Measurements from ENCODE around the gene CKS2. TPM values are rescaled to one million over a fixed set of nuclear protein-coding genes. Genes with fewer than 3 reads are reported as not detected.

The CKS2 gene
- total RNA-seq, 2 donors from 2014 or later, result 2.3 to 4.7 TPM

GRCh38 chr9:89363311-89363670, 52.3 kb downstream of the CKS2 start:
- ATAC-seq (ENCODE audit: insufficient number of reproducible peaks, low FRiP score, low read depth) (no peak), DNase-seq (ENCODE audit: low spot score) (no peak)
- no peak overlapping the region for H3K4me3 ChIP-seq
- no peak overlapping the region for H3K27ac ChIP-seq
- no peaks in the 10 kb centered on the region for H3K27me3 ChIP-seq (replicated peaks; ENCODE audit: insufficient read depth)
- TF ChIP-seq CTCF (IDR thresholded peaks at IDR 0.05), result no peak
- H3K36me3 ChIP-seq, result peaks cover 32% of the 10 kb centered on the region
- H3K9me3 ChIP-seq, result no peaks in the 10 kb centered on the region
- H3K4me1 ChIP-seq (ENCODE audit: control insufficient read depth in 1 of 2, low read depth in 2 of 2), result no peaks in the 10 kb centered on the region

- no peaks in the 10 kb centered on the region for H3K27me3 ChIP-seq (replicated peaks; ENCODE audit: insufficient read depth)
- no peak for DNase-seq (ENCODE audit: low spot score)
Measured at GRCh38 chr9:89363921-89364665, 53.1 kb downstream of the CKS2 start.

GRCh38 chr9:89364666-89365531, 53.9 kb downstream of the CKS2 start:
- ATAC-seq (ENCODE audit: insufficient number of reproducible peaks, low FRiP score, low read depth) (no peak), DNase-seq (ENCODE audit: low spot score) (no peak)
- Histone ChIP-seq H3K27ac (no peak overlapping the region), H3K4me1 (ENCODE audit: control insufficient read depth in 1 of 2, low read depth in 2 of 2) (no peaks in the 10 kb centered on the region), H3K36me3 (peaks cover 24% of the 10 kb centered on the region), H3K27me3 (replicated peaks; ENCODE audit: insufficient read depth) (no peaks in the 10 kb centered on the region), H3K9me3 (no peaks in the 10 kb centered on the region), H3K4me3 (no peak overlapping the region)
- no peak for TF ChIP-seq CTCF (IDR thresholded peaks at IDR 0.05)

More at GRCh38 chr9:89363921-89364665, 53.1 kb downstream of the CKS2 start:
- Histone ChIP-seq H3K4me1 (ENCODE audit: control insufficient read depth in 1 of 2, low read depth in 2 of 2) (no peaks in the 10 kb centered on the region), H3K27ac (no peak overlapping the region), H3K36me3 (peaks cover 27% of the 10 kb centered on the region), H3K9me3 (no peaks in the 10 kb centered on the region), H3K4me3 (no peak overlapping the region)
- ATAC-seq (ENCODE audit: insufficient number of reproducible peaks, low FRiP score, low read depth), result no peak
- TF ChIP-seq CTCF (IDR thresholded peaks at IDR 0.05), result no peak

GRCh38 chr9:89365532-89365912, 54.5 kb downstream of the CKS2 start:
- DNase-seq (ENCODE audit: low spot score) (no peak), ATAC-seq (ENCODE audit: insufficient number of reproducible peaks, low FRiP score, low read depth) (no peak)
- Histone ChIP-seq H3K9me3 (no peaks in the 10 kb centered on the region), H3K27ac (no peak overlapping the region), H3K4me3 (no peak overlapping the region), H3K36me3 (peaks cover 17% of the 10 kb centered on the region), H3K4me1 (ENCODE audit: control insufficient read depth in 1 of 2, low read depth in 2 of 2) (no peaks in the 10 kb centered on the region), H3K27me3 (replicated peaks; ENCODE audit: insufficient read depth) (no peaks in the 10 kb centered on the region)
- TF ChIP-seq CTCF (IDR thresholded peaks at IDR 0.05), result no peak

Other genes starting within 250 kb of the CKS2 start
- gene SHC3, start 132.4 kb upstream of the CKS2 start, total RNA-seq, result 1 to 10 TPM; 1.5 to 1.8 TPM
- gene SECISBP2, start 7.3 kb downstream of the CKS2 start, total RNA-seq, result 10 to 100 TPM; 37.2 to 91.5 TPM
- 10 to 100 TPM; 16.9 to 20.2 TPM for gene SEMA4D, start 186.9 kb downstream of the CKS2 start, total RNA-seq

Measured in thoracic aorta (tissue), 2 donors.